ENCODE data around the gene MOB3A. TPM values are rescaled to one million over a fixed set of nuclear protein-coding genes. Genes with fewer than 3 reads are reported as not detected.
A peak's percentile ranks its signal among the peaks of the same experiment; 100 is the strongest.

Gene MOB3A
- total and polyA plus RNA-seq, 11 donors: 7.1 to 32.3 (median 16.7) TPM

DNA sequence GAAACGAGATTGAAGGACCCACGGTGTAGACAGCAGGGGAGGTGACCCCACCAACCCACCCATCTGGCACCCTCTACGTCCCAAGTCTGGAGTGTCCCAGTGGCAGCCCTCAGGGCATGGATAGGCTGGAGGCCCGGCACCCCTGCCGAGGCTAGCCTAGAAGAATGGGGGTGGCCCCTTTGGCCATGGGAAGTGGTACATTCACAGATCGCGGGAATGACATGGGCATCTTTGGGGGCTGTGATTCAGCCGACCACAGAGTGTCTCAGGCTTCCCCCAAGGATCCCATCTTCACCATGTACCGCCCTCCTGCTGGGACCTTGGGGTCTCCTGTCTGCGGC, 33.8 kb downstream of the MOB3A start:
- intact Hi-C loops (cut with DNase I): loop anchor here in 1 of 10 donors (10.0 kb wide), 1 partner anchor 198 kb away; the partner anchor contains the start of gene KLF16
- DNase-seq (no peak), ATAC-seq (no peak)
- Histone ChIP-seq H3K4me3 (peak overlapping the region in 10 of 12 donors; percentile 60 to 95 (median 74)), H3K27ac (peak overlapping the region in 11 of 12 donors; percentile 97 to 100 (median 100)), H3K4me1 (peaks cover 10 to 55% (median 43%) of the 10 kb centered on the region in 12 donors), H3K27me3 (no peaks in the 10 kb centered on the region), H3K9me3 (no peaks in the 10 kb centered on the region), H3K36me3 (no peaks in the 10 kb centered on the region)
- TF ChIP-seq, protein P1, sequence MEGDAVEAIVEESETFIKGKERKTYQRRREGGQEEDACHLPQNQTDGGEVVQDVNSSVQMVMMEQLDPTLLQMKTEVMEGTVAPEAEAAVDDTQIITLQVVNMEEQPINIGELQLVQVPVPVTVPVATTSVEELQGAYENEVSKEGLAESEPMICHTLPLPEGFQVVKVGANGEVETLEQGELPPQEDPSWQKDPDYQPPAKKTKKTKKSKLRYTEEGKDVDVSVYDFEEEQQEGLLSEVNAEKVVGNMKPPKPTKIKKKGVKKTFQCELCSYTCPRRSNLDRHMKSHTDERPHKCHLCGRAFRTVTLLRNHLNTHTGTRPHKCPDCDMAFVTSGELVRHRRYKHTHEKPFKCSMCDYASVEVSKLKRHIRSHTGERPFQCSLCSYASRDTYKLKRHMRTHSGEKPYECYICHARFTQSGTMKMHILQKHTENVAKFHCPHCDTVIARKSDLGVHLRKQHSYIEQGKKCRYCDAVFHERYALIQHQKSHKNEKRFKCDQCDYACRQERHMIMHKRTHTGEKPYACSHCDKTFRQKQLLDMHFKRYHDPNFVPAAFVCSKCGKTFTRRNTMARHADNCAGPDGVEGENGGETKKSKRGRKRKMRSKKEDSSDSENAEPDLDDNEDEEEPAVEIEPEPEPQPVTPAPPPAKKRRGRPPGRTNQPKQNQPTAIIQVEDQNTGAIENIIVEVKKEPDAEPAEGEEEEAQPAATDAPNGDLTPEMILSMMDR (IDR thresholded peaks at IDR 0.05): no peak
- TF ChIP-seq POLR2A (IDR thresholded peaks at IDR 0.05): no peak
- WGBS, 4 donors: 57 to 60% (median 59%) methylated on average over 5 to 10 of the region's 10 CpGs

DNA sequence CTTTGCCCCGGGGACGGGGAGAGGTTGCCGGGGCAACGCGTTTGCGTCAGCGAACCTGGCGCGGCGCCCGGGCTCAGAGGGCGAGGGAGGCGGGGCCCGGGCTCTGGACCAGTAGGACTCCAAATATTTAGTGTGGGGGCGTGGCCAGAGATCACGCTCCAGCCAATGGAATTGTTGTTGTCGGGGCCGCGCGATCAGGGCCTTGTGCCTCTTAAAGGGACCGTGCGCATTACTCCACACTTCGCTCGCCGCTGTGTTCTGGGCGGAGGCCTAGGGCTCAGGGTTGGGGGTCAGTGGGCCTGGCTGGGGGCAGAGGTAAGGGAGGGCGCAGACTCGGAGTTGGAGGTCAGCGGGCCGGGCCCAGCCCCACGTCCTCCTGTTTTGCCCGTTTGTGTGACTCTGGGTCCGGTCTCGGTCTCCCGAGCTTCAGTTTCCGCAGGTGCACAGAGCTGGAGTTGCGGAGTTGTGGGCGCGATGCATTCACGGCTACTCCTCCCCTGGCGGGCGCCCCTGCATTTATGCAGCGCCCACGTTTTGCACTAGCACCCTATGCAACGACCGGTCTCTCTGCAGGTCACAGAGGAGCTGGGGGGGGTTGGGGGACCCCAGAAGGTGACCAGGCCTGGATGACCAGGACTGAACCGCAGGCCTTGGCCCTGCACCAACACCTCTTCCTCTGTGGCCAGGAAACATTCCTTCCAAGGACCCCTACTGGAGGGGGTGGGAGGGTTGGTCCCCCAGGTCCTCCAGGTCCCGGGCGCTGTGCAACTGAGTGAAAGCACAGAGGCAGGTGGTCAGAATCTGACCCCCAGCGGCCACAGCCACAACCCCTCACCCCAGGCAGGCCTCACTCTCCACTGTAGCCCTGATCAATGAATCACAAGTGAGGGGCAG, 34.4 kb downstream of the MOB3A start:
- H3K9me3 ChIP-seq: no peaks in the 10 kb centered on the region
- 0 to 2% (median 1%) methylated on average over 40 to 50 of the region's 50 CpGs for WGBS, 4 donors
- no peaks in the 10 kb centered on the region for H3K27me3 ChIP-seq
- peak overlapping the region; percentile 35 to 95 (median 72) for H3K4me3 ChIP-seq
- H3K36me3 ChIP-seq: no peaks in the 10 kb centered on the region
- ATAC-seq: peak; percentile 75 to 92 (median 88)
- H3K4me1 ChIP-seq: peaks cover 10 to 60% (median 48%) of the 10 kb centered on the region in 12 donors
- TF ChIP-seq, protein P1 (IDR thresholded peaks at IDR 0.05): peak in 3 of 12 donors; percentile 11 to 29 (median 12)
- TF ChIP-seq POLR2A (IDR thresholded peaks at IDR 0.05): peak; percentile 15 to 56
- peak; percentile 99 to 100 (median 99) for DNase-seq
- intact Hi-C loops (cut with DNase I): loop anchor here in 2 of 10 donors (1.0 to 10.0 kb wide), 2 partner anchors 10 to 197 kb away; partner anchors contain the start of genes KLF16 (in 1 of the 2) and MKNK2 (in 1 of the 2)
- H3K27ac ChIP-seq: peak overlapping the region; percentile 97 to 100 (median 100)

DNA sequence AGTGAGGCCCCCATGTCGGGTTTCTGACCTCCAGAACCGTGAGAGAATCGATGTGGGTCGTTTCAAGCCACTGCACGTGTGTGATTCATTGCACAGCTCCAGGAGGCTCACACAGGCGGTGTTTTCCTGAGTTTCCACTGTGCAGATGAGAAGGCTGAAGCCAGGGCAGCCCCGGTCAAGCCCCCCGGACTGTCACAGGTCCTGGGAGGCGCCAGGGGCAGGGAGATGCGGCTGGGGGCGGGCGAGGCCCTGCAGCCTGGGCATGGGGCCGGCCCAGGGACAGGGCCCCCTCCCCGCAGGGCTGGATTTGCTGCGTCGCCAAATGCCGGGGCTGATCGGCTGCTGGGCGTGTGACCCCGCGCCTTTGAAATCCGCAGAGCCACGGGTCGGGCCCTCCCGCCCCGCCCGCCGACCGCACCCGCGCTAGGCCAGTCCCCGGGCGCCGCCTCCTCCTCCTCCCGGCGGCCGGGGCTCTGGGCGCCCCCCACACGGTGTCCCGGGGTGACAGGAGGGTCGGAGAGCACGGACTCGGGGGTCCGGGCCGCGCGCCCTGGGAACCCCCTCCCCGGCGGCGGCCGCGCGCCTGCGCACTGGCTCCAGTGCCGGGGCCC, 35.1 kb downstream of the MOB3A start:
- no peaks in the 10 kb centered on the region for H3K36me3 ChIP-seq
- H3K9me3 ChIP-seq: no peaks in the 10 kb centered on the region
- TF ChIP-seq POLR2A (IDR thresholded peaks at IDR 0.05): peak; percentile 75 to 93
- TF ChIP-seq, protein P1 (IDR thresholded peaks at IDR 0.05): no peak
- no peaks in the 10 kb centered on the region for H3K27me3 ChIP-seq
- peak; percentile 8 to 59 (median 40) for ATAC-seq
- H3K4me1 ChIP-seq: peaks cover 10 to 65% (median 52%) of the 10 kb centered on the region in 12 donors
- WGBS, 4 donors: 0 to 4% (median 1%) methylated on average over 7 to 55 of the region's 55 CpGs
- peak; percentile 84 to 90 (median 86) for DNase-seq
- intact Hi-C loops (cut with DNase I): loop anchor here in 2 of 10 donors (1.0 to 10.0 kb wide), 2 partner anchors 10 to 196 kb away; partner anchors contain the start of genes KLF16 (in 1 of the 2) and MKNK2 (in 1 of the 2)
- peak overlapping the region; percentile 97 to 100 (median 100) for H3K27ac ChIP-seq
- peak overlapping the region; percentile 35 to 95 (median 72) for H3K4me3 ChIP-seq
